ENCODE results near the gene SOD1.
"Not testable (repeated sequence)": the region's sequence is repeated elsewhere in the genome, so short reads cannot be mapped to it uniquely, and the experiment has no call there.

Gene SOD1

DNA sequence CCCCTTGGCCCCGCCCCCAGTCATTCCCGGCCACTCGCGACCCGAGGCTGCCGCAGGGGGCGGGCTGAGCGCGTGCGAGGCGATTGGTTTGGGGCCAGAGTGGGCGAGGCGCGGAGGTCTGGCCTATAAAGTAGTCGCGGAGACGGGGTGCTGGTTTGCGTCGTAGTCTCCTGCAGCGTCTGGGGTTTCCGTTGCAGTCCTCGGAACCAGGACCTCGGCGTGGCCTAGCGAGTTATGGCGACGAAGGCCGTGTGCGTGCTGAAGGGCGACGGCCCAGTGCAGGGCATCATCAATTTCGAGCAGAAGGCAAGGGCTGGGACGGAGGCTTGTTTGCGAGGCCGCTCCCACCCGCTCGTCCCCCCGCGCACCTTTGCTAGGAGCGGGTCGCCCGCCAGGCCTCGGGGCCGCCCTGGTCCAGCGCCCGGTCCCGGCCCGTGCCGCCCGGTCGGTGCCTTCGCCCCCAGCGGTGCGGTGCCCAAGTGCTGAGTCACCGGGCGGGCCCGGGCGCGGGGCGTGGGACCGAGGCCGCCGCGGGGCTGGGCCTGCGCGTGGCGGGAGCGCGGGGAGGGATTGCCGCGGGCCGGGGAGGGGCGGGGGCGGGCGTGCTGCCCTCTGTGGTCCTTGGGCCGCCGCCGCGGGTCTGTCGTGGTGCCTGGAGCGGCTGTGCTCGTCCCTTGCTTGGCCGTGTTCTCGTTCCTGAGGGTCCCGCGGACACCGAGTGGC lies at the start of gene SOD1:
SOD1 (plus strand) TSS at position 158 of the 723 bp plus-strand sequence; CDS start at position 235, 77 bp downstream.
- peak; percentile 76 to 97 for DNase-seq

DNA sequence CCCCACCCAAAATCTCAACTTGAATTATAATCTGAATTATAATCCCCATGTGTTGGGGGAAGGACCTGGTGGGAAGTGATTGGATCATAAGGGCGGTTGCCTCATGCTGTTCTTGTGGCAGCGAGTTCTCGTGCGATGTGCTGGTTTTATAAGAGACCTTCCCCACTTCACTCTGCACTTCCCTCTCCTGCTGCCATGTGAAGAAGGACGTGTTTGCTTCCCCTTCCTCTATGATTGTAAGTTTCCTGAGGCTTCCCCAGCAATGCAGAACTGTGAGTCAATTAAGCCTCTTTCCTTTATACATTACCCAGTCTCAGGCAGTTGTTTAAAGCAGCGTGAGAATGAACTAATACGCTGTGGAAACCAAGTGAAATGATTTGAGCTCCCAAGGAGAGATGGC lies 48.0 kb upstream of the SOD1 start:
- DNase-seq: no peak

DNA sequence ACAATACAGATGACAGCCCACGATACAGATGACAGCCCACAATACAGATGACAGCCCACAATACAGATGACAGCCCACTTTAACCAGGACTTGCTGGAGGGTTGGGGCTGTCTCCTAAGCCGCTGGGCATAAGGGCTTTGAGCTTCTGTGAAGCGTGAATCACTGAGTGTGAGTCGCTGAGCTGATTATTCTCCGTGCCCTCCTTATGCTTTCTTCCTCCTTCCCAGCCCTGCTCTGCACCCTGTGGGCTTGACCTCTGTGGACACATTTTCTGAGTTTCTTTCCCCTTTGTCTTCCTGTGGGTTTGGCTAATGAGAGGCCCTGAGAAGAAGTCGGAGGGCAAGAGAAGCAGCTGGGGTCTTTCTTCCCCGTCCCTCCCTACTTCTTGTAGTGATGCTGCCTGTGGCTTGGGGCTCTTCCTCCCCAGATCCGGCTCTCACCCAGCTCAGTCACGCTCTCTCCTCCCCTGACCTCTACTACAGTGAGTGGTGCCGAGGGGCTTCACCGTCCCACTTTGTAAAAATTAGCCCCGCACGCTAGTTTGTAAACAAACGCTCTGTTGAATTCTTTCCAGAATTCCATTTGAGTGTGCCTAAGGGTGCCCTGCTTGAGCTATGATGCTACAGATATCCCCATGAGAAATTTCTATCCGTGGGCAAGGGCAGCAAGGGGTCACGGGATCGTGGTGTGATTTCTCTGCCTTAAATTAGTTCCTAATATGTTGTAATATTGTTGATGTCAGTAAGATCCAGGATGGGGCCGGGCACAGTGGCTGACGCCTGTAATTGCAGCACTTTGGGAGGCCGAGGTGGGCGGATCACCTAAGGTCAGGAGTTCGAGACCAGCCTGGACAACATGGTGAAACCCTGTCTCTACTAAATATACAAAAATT lies 46.4 kb upstream of the SOD1 start:
- DNase-seq: no peak

DNA sequence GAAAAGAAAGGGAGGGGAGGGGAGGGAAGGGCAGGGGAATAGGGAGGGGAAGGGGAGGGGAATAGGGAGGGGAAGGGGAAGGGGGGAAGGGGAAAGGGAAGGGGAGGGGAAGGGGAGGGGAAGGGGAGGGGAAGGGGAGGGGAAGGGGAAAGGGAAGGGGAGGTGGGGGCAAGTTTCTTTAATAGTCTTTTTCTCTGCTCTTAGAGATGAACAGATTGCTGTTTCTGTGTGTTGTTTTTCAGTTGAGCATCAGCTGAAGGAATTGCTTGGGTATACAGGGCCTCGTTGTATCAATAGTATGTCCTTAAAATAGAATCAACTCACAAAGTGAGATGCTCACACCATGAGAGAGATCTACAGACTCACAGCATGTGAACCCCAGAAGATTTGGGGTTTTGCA lies 44.8 kb upstream of the SOD1 start:
- DNase-seq: no peak

DNA sequence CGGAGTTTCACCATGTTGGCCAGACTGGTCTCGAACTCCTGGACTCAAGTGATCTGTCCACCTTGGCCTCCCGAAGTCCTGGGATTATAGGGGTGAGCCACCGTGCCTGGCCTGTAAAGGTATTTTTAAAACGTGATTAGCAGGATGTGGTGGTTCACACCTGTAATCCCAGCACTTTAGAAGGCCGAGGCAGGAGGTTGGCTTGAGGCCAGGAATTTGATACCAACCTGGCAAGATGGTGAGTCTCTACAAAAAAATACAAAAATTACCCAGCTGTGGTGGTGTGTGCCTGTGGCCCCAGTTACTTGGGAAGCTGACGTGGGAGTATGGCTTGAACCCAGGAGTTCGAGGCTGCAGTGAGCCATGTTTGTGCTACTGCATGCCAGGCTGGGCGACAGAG lies 43.3 kb upstream of the SOD1 start:
- DNase-seq: no peak

DNA sequence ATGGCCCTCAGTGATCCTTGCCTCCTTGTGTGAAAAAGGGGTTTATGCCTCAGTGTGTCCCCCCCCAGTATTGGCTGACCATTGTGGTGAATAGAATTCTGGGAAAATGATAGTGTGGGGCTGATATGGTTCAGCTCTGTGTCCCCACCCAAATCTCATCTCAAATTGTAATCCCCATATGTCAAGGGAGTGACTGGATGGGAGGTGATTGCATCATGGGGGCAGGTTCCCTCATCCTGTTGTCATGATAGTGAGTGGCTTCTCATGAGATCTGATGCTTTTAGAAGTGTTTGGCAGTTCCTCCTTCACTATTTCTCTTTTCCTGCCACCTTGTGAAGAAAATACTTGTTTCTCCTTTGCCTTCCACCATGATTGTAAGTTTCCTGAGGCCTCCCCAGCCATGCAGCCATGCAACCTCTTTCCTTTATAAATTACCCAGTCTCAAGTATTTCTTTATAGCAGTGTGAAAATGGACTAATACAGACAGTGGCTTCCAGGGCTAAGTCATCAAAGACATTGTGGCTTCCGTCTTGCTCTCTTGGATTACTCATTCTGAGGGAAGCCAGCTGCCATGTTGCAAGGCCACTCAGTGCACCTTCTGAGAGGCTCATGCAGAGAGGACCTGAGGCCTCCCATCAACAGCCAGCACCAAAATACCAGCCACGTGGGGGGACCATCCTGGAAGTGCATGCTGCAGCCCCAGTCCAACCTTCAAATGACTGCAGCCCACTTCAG lies 40.6 kb upstream of the SOD1 start:
- no peak for DNase-seq

DNA sequence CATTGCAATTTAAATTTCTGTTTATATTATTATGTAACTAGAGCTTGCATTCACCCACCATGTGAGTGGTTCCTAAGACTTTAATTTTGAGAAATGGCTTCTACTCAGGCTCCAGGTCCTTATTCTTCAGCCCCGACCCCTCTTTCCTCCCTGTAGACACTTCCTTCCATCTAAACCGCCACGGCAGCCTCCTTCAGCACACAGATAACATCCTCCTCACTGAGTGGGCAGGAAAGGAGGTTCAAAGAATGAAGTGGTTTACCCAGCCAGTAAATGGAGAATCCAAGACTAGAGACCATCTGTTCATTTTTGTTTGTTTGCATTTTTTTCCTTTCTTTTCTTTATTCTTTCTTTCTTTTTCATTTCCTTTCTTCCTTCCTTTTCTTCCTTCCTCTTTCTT lies 37.1 kb upstream of the SOD1 start:
- no peak for DNase-seq

DNA sequence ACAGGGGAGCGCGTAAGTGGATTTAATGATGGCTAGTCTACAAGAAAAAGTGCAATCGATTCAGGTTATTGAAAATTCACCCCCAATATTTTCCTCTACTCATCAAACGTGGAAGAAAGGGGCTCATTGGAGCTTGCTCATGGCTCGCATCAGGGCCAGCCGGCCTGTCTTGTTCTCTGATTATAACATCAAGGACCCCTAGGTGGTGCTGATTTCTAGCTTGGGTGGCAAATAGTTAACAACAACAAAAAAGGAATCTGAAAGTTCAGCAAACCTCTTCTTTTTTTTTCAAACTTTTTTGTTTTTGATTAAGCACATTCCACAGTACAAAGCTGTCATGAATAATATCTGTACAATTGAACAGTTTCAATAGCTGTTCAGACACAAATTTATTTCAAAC lies 35.8 kb upstream of the SOD1 start:
- no peak for DNase-seq

DNA sequence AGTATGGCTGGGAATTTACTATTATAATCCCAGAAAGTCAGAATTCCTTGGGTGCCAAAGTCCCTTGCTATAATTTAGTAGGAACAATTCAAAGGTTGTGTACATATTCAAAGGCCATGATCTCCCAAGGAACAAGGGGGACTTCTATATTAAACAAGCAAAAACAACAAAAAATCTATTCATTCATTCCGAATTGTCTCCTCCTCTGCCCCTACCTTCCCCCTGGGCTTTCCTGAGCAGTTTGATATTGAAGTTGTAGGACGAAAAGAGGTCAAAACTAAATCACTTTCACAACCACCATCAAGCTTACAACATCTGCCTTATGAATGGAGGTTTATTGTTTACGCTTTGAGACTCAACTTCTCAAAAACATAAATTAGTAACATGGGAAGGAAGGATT lies 35.3 kb upstream of the SOD1 start:
- DNase-seq: no peak

DNA sequence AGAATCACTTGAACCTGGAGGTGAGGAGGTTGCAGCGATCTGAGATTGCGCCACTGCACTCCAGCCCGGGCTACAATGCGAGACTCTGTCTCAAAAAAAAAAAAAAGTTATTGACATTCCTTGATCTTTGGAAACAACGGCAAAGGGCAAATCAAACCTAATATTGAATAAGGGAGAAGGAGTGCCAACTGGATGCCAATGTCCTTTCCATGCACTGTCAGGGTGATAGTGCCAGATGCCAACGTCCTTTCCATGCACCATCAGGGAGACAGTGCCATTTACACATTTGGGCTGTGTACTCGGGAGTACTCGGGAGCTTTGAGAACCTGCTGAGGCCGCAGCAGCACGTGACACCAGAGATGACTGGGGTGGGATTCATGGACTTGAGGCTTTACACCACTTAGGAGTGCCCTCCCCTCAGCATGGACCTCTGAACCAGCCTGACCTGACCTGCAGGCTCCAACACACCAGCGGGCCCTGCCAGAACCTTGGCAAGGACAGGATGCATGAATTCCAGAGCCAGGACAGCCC lies 34.5 kb upstream of the SOD1 start:
- no peak for DNase-seq

DNA sequence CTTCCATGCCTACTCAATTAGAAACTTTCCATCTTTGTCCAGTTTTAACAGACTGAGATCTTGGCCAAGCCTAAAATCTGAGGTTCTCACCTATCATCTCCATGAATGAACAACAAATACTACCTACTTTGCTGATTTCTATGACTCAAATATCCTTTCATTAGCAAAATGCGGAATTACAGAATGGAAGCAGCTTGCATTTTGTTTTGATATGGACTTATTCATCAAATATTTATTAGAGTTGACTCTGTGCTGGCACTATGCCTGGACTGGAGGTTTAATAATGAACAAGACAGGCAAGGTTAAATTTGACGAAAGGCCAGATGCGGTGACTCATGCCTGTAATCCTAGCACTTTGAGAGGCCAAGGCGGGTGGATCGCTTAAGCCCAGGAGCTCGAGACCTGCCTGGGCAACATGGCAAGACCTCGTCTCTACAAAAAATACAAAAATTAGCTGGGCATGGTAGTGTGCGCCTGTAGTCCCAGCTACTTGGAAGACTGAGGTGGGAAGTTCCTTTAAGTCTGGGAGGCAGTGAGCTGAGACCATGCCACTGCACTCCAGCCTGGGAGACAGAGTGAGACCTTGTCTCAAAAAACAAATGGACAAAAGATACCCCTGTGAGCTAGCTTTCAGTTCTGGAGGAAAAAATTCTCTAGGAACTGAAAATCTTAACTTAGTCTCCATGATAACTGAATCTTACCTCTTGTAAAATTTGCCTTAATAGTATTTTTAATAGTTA lies 29.4 kb upstream of the SOD1 start:
- no peak for DNase-seq

DNA sequence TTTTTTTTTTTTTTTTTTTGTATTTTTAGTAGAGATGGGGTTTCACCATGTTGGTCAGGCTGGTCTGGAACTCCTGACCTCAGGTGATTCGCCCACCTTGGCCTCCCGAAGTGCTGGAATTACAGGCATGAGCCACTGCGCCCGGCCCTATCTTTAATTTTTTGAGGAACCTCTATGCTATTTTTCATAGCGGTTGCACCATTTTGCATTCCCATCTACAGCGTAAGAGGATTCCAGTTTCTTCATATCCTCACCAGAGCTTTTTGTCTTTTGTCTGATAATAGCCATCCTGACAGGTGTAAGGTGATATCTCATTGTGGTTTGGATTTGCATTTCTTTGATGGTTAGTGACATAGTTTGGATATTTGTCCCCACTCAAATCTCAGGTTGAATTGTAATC lies 27.6 kb upstream of the SOD1 start:
- peak in 1 of 2 experiments; percentile 29 for DNase-seq

DNA sequence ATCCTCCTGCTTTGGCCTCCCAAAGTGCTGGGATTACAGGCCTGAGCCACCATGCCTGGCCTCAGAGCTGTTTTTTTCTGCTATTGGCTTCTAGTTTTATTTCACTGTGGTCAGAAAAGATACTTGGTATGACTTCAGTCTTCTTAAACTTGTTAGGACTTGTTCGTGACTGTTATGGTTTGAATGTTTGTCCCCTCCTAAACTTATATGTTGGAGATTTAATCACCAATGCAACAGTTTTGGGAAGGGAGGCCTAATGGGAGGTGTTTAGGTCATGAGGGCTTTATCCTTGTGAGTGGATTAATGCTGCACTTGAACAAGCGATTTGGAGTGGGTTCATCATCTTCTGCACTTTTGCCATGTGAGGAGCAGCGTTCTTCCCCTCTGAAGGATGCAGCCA lies 24.5 kb upstream of the SOD1 start:
- no peak for DNase-seq

DNA sequence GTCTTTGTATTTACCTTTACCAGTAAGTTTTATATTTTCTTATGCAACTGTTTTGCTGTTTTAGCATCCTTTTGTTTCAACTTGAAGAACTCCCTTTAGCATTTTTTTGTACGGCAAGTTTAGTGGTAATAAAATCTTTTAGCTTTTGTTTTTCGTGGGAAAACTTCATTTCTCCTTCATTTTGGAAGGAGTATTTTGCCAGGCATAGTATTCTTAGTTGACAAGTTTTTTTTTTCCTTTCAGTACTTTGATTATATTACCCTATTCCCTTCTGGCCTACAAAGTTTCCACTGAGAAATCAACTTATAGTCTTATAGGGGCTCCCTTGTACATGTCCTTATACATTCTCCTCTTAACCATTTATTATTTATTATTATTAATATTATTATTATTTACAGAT lies 22.6 kb upstream of the SOD1 start:
- DNase-seq: no peak

DNA sequence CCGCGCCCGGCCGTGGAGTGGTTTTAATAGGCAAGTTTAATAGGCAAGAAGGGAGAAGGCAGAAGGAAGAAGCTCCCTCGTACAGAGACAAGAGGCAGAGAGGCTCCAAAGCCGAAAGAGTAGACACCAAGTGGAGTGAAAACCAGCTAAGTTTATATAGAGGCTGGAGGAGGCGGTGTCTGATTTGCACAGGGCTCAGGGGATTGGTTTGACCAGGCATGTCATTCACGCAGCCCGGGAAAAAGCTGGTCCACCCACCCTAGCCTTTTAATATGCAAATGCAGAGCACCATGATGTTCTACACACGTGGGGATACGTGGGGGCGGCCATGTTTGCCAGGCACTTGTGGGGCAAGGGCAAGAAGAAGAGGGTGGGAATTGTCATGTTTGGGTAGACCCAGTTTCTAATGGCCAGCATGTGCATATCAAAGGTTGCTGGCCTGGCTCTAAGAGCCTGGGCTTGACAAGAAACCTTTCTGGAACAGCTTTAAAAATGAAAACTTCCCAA lies 18.0 kb upstream of the SOD1 start:
- DNase-seq: no peak

DNA sequence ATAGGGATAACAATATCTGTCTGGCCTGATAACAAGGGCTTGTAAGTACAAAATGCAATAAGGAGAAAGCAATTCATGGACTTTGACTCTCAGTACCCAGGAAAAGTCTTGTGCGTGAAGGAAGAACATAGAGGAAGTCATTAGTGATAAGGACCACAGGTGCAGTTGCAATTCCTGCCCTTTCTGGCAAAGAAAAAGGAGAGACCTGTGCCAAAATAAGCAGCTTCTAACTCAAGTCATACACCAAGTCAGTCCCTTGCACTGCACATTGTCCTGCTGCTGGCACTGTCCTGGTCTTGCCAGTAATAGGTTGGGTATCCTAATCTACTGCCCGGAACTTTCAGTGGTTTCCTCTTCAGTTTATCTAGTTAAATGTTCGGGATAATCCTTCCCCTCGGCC lies 14.8 kb upstream of the SOD1 start:
- DNase-seq: no peak

DNA sequence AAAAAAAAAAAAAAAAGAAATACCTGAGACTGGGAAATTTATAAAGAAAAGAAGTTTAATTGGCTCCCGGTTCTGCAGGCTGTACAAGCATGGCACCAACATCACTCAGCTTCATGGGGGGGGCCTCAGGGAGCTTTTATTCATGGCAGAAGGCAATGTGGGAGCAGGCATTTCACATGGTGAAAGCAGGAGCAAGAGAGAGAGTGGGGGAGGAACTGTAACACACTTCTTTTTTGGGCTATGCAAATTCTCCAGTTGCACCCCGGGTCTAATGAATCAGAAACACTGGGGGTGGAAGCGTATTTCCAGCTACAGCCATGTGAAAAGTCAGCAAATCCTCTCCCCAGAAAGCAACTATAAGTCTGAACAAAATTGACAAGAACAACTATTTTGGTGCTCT lies 11.8 kb upstream of the SOD1 start:
- no peak for DNase-seq

DNA sequence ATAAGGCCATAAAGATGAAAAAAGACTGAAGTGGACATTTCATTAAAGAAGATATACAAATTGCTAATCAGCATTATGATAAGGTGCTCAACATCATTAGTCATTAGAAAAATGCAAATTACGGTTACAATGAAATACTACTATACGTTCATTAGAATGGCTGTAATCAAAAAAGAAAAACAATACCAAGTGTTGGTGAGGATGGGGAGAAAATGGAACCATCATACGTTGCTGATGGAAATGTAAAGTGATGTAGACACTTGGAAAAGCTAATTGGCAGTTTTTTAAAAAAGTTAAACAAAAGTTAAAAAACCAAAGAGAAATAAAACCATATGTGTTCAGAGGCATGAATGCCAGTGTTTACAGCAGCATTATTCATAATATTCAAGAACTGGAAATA lies 8.6 kb upstream of the SOD1 start:
- DNase-seq: no peak

DNA sequence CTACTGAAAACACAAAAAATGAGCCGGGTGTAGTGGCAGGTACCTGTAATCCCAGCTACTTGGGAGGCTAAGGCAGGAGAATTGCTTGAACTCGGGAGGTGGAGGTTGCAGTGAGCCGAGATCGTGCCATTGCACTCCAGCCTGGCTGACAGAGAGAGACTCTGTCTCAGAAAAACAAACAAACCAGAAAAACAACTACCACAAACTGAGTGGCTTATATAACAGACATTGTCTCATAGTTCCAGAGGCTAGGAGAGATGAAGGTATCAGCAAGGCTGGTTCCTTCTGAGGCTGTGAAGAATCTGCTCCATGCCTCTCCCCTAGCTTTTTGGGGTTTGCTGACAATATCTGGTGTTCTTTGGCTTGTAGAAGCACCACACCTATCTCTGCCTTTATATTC lies 8.0 kb upstream of the SOD1 start:
- DNase-seq: not testable (repeated sequence)

DNA sequence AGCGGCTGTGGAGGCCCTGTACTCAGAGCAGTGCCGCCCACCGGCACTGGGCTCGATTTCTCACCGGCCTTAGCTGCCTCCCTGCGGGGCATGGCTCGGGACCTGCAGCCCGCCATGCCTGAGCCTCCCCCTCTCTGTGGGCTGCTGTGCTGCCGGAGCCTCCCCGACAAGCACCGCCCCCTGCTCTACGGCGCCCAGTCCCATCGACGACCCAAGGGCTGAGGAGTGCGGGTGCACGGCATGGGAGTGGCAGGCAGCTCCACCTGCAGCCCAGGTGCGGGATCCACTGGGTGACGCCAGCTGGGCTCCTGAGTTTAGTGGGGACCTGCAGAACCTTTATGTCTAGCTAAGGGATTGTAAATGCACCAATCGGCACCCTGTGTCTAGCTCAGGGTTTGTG lies 5.2 kb upstream of the SOD1 start:
- DNase-seq: no peak

DNA sequence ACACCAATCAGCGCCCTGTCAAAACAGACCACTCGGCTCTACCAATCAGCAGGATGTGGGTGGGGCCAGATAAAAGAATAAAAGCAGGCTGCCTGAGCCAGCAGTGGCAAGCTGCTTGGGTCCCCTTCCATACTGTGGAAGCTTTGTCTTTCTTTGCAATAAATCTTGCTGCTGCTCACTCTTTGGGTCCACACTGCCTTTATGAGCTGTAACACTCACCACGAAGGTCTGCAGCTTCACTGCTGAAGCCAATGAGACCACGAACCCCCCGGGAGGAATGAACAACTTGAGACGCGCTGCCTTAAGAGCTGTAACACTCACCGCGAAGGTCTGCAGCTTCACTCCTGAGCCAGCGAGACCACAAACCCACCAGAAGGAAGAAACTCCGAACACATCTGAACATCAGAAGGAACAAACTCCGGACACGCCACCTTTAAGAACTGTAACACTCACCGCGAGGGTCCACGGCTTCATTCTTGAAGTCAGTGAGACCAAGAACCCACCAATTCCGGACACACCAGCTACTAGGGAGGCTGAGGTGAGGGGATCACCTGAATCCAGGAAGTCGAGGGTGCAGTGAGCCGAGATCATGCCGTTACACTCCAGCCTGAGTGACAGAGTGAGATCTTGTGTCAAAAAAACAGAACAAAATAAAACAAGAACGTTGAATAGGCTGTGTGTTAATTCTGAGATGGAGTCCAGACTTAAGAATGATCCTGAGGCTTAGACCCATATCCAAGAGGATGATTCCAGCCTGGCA lies 4.5 kb upstream of the SOD1 start:
- not testable (repeated sequence) for DNase-seq
